ENCODE data around the gene ZNF77.

ZNF77 gene

DNA sequence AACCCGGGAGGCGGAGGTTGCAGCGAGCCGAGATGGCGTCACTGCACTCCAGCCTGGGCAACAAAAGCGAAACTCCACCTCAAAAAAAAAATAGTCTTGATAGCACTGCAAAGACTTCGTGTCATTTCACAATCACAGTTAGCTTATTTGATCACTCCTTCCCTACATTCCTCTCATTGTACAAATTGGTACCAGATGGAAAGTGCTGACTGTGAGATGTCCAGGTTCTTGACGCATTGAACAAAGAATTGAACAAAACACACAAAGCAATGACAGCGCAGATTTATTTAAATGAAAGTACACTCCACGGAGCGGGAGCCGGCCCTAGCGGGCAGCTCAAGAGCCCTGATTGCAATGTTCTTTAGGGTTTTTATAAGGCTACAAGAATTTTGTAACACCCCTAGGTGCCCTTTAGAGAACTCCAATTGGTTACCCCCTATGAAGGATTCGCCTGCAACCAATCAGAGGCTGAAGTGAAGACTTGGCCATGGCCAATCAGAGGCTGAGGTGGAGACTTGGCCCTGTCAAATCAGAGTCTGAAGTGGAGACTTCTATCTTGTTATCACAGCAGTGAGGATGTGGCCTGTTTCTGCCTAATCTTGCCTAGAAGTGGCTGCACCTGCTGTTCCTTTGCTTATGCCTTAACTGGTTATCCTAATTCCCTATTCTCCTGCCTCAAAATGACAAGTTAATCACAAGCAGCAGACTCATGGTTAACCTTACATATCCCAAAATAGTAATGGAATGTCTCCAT lies 60.9 kb downstream of the ZNF77 start:
- DNase-seq: no peak
- no peak for TF ChIP-seq POLR2A (IDR thresholded peaks at IDR 0.05; ENCODE audit: low read length)
- no peak for TF ChIP-seq GATA1 (IDR thresholded peaks at IDR 0.05; ENCODE audit: low read depth, low read length)
